ENCODE measurements around the gene GNLY.
A peak's percentile ranks its signal among the peaks of the same experiment; 100 is the strongest.

GNLY gene

DNA sequence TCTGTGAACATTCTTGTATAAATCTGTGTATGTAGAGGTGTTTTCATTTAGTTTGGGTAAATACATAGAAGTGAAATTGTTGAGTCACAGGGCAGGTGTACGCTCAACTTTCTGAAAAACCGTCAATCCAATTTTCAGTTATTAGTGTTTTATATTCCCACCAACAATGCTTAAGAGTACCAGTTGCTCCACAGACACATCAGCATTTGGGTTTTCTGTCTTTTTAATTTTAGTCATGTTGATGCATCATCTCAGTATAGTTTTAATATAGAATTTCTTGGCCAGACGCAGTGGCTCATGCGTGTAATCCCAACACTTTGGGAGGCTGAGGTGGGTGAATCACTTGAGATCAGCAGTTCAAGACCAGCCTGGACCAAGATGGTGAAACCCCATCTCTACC is 3.2 kb upstream of the GNLY start:
- peak; percentile 37 to 54 for ATAC-seq

DNA sequence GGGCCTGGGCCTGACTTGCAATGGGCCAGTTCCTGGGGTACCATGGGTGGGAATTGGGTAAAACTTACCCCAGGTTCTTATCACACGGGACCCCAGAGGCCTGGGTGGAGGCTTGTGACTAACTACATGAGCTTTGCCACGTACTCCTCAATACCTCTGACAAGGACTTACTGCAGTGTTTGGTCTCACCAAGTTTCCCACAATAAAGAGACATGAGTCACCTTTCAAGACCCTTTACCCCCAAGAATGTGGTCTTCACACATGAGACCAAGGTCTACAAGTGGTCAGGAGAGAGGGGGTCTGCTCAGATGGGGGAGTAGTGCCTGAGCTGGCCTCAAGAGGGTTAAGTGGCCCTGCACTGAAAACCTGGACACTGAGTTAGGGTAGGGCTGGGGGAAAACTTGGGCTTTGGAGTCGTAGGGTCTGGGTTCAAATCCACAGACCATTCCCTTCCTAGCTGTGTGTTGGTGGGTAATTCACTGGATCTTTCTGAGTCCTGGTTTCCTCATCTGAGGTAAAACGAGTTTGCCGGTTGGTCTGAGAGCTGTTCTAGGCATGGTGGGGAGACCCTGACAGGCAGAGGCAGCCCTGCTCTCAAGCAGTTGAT is 2.0 kb upstream of the GNLY start:
- ATAC-seq: no peak

DNA sequence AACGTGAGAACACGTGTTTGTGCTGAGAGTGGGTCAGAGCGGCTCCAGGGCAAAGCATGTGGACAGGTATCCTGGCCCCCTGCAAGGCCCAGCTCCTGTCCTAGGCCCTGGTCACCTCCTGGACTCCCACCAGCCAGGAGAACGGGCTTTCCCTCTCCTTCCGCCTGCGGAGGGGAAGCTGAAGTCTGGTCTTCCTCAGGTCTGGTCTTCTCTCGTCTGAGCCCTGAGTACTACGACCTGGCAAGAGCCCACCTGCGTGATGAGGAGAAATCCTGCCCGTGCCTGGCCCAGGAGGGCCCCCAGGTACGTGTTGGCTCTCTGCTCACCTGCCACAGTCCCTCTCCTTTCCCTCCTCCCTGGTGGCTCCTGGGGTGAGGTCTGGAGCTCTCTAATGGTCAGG is 963 bp downstream of the GNLY start:
- ATAC-seq: no peak

DNA sequence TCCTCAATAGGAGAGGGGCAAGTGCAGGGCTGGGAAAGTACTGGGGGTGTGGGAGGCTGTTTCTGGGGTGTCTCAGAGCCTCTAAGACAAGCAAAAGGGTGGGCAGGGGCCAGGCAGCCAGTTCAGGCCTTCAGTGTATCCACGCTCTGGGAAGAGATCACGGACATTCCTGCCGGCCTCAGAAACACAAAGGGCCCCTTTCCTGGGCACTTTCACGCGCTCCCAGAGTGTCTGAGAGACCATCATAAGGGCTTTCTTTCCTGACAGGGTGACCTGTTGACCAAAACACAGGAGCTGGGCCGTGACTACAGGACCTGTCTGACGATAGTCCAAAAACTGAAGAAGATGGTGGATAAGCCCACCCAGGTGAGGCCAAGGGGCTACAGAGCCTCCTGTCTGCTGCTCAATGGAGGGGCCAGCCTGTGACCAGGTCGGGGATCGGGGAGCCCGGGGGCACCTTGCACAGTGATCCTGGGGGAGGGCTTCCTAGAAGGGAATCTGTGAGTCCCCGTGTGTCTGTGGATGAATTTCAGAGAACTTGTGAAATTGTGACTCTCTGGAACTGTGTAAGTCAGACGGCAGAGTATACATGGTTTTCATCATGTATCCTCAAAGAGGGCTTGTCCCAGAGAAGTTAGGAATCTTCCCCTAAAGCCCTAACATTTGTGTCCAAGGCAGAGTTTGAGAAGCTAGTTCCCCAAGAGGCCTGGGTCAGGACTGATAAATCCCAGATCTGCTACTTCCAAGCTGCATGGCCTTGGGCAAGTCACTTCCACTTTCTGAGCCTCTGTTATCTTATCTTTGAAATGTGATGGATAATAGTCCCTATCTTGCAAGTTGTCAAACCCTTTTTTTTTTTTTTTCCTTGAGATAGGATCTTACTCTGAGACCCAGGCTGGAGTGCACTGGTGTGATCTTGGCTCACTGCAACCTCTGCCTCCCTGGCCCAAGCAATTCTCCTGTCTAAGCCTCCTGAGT is 1.8 kb downstream of the GNLY start:
- no peak for ATAC-seq

DNA sequence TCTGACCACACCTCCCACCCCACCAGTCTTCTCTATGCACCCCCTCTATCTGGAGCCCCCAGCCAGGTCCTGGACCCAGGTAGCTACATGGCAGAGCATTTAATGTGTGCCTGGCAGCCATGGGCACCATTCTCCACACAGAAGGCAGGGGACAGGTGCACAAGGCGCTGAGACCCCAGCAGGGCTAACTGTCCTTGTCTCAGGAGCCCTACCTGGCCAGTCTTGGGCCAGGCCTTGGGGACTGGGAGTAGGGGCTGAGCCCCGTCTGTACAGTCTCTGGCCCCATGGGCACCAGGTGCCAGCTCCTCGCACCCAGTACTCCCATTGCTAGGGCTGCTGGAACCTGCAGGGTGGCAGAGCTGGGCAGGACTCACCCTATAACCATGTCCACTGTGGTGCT is 2.9 kb downstream of the GNLY start:
- no peak for ATAC-seq

DNA sequence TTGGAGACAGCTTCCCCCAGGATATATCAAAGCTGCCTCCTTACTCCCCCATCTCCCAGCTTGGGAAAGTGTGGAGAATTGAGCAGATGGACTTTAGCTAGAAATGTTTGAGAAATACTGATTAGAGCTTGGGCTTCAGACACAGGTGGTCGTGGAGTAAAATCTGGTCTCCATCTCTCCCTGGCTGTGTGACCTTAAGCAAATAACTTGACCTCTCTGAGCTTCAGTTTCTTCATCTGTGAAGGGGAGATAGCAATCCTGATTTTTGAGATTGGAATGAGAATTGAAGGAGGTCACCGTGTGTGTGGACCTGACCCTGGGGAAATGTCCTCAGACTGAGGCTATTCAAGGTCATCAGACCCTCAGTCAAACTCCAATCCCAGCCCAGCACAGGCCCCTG is 3.6 kb downstream of the GNLY start:
- ATAC-seq: no peak

DNA sequence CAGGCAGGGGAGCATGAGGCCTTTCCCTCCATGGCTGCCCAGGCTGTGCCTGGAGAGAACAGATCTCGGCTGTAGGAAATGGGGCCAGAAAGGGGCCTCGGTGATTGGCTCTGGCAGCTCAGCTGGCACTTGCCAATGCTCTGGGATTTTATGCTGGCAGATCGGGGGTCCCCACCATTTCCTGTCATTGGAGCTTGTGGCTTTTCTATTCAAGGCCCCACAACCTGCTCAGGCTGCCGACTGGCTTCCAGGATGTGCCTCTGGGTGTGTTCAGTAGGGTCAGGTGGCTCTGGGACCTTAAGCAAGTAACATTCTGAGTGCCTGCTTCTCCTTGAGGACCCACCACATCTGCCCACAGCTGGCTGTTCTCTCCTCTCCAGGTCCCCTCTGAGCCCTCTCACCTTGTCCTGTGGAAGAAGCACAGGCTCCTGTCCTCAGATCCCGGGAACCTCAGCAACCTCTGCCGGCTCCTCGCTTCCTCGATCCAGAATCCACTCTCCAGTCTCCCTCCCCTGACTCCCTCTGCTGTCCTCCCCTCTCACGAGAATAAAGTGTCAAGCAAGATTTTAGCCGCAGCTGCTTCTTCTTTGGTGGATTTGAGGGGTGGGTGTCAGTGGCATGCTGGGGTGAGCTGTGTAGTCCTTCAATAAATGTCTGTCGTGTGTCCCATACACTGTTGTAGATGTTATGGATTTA is 4.2 kb downstream of the GNLY start:
- ATAC-seq: no peak

DNA sequence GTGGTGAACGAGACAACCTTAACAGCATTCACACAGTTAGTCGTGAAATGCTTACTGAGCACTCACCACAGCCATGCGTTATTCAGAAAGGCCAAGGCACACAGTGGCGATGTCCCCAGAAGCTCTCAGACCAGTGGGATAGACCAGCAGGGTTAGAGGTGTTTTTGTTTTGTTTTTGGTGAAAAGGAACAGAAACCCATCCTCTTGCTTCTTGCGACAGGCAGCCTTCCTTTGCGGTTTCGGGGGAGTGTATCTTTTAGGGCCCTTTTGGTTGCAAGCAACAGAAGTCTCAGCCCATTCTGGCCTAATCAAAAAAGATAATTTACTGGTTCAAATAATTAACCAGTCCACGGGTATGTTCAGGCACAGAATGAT is 4.7 kb downstream of the GNLY start:
- no peak for ATAC-seq

DNA sequence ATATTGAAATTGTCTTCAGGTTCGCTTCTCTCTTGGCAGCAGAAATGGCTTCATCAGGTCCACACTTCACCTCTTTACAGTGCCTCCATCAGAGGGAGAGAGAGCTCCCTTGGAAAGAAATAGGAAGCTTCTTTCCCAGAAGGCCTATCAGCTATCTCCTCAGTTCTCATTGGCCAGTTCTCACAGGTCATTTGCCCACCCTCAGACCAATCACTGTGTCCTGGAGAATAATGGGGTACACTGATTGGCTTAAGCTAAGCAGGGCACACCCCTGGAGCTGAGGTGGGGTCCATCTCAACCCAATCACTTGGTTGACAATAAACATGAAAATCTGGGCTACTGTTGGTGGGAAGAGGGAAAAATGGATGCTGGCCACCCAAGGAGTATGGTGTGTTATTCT is 5.2 kb downstream of the GNLY start:
- ATAC-seq: no peak

DNA sequence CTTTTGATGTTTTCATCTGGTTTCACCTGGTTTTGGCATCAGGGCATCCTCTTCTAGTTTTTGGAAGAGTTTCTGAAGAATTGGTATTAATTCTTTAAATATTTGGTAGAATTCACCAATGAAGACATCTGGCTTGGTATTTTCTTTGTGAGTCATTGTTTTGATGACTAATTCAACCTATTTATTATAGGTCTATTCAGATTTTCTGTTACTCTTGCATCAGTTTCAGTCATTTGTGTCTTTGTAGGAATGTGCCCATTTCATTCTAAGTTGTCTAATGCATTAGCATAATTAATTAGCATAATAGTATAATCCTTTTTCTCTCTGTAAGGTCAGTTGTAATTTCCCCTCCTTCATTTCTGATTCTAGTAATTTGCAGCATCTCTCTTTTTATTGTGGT is 8.0 kb downstream of the GNLY start:
- ATAC-seq: peak; percentile 59 to 70

DNA sequence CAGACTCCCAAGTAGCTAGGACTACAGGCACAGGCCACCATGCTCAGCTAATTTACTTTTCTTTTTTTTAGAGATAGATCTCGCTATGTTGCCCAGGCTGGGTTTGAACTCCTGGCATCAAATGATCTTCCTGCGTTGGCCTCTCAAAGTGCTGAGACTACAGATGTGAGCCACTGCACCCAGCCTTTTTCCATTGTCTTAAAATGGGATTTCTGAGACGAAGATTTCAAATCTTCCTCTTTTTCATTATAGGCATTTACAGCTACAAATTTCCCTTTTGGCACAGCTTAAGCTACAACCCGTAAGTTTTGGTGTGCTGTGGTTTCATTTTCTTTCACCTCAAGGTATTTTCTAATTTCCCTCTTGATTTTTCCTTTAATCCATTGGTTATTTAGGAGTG is 8.6 kb downstream of the GNLY start:
- ATAC-seq: no peak

DNA sequence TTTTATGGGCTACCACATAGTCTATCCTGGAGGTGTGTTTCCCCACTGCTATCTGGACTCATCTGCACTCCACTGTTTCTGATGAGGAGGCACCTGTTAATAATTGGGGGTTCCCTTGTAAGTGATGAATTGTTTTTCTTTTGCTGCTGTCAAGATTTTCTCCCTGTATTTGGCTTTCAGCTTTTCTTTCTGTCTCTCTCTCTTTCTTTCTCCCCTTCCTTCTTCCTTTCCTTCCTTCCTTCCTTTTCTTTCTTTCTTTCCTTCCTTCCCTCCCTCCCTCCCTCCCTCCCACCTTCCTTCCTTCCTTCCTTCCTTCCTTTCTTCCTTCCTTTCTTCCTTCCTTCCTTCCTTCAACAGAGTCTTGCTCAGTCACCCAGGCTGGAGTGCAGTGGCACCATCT is 9.2 kb downstream of the GNLY start:
- no peak for ATAC-seq

DNA sequence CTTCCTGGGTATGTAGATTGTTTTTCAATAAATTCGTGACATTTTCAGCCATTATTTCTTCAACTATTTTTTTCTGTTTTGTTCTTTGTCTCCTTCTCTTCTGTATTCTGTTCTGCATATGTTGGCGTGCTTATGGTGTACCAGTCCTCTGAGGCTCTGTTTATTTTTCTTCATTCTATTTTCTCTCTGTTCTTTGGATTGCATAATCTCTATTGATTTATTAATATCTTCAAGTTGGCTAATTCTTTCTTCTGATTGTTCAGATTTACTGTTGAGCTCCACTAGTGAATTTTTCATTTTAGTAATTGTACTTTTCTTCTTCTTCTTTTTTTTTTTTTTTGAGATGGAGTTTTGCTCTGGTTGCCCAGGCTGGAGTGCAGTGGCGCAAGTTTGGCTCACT is 9.9 kb downstream of the GNLY start:
- no peak for ATAC-seq

DNA sequence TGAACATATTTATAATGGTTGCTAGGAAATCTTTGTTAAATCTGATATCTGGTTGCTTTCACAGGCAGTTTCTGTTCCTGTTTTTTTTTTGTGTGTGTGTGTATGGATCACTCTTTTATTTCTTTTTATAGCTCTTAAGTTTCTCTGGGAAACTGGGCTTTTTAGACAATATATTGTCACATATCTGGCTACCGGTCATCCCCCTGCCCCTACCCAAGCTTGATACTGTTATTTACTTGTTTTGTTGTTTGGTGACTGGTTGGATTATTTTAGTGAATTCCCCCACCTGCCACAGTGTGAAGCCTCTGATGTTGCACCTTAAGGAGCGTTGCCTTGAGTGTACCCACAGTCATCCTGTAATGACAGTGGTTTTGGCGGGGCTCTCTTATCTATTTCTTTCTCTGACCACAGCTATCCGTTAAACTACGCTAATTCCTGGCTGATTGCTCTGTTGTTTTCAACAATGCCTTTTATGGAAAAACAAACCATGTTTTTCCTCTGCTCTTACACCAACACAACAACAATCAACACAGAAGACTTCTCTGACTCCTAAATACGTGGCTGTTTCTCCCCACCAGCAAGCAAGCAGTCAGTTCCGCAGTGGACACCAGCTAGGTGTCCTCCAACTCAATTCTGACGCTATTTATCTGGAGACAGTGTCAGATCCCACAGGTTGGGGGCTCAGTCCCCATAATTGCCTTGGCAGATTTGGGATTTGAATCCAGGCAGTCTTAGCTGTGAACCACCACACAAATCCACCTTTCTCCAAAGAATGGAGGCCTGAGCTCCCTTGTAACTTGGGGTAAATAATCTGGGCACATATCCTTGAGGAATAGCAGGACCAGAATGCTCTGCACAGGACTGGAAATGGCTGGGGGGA is 10.9 kb downstream of the GNLY start:
- ATAC-seq: no peak

DNA sequence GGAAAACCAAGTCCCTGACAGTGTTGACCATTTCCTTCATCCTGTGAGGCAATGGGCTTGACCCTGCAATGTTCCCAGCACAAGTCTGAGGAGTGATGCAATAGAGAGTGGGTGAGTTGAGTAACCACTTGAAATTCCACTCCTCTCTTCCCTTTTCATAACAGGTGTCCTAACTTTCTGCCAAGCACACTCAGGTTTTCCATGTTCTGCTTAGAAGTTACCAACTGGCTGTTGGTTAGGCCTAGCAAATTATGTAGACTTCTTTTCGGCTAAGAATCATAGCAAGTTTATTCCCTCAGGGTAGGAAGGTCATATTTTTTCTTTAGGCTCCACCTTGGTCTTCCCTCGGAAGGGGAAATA is 11.5 kb downstream of the GNLY start:
- ATAC-seq: no peak

DNA sequence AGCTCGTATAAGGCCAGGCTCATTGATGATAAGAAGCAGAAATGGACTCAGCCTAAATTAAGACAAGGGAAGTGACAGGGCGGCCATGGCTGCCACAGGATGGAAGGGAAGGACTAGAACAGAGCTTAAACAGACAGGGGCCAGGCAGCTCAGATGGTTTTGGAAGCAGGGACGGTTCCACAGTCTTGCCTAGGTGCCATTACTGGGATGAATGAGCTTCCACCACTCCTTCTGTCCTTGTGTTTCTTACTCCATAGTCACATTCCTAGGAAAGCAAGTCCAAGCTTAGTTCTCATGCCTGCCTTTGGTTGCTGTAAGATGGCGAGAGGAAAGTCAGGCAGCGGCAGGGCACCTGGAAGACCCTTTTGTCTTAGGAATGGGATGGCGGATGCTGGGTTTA is 11.9 kb downstream of the GNLY start:
- no peak for ATAC-seq

DNA sequence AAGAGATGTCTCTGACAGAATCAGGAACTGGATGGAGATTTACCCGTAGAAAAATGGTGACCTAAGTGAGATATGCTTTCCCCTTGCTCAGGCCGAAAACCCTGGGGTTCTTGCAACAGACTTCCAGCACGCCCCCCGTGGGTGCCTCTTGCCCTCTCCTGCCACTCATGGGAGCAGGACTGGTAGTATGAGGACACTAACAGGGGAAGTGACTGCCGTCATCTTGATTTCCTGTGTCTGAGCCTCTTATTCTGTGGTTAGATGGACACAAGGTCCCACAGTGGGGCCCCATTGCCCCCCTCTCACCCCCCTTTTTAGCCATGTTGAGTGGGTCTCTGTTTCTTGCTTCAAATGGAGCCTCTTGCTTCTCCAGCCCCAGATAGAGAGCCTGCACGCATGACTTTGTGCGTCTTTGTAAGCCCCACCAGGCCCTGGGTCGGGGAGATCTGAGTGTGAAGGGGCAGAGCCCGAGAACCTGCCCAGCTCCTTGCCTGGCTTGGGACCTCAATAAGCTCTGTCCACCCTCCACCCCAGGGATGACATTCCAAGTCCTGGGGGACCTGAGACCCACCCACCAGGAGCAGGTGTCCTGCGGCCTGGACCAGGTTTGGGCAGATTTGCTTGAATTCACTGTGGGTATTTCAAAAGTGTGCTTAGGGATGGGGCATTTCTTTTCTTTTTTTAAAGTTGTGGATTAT is 12.6 kb downstream of the GNLY start:
- no peak for ATAC-seq

DNA sequence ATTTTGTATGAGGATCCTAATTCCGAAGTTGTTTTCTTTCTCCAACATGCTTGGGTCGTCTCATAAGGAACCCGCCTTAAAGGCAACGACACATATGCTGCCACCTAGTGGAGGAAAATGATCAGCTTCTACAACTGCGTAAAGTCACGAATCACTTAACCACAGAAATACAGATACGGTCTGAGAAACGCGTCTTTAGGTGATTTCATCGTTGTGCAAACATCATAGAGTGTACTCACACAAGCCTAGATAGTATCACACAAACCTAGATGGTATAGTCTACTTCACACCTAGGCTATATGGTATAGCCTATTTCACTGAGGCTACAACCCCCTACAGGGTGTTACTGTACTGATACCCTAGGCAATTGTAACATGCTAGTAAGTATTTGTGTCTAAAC is 13.1 kb downstream of the GNLY start:
- ATAC-seq: peak; percentile 90 to 95

DNA sequence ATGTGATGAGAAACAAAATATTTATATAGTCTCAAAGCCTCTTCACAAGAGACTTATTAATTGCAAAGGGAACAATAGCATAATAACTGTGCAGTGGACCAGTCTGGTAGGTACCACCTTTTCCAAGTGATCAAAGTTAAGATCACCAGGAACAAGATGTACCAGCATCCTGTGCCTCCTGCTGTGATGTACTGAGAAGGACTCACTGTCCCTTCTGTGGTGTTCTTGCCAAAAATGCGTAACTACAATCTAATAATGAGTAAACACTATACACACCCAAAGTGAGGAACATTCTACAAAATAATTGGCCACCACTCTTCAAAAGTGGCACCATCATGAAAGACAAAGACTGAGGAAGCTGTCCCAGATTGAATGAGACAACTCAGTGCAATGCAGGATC is 14.5 kb downstream of the GNLY start:
- no peak for ATAC-seq

DNA sequence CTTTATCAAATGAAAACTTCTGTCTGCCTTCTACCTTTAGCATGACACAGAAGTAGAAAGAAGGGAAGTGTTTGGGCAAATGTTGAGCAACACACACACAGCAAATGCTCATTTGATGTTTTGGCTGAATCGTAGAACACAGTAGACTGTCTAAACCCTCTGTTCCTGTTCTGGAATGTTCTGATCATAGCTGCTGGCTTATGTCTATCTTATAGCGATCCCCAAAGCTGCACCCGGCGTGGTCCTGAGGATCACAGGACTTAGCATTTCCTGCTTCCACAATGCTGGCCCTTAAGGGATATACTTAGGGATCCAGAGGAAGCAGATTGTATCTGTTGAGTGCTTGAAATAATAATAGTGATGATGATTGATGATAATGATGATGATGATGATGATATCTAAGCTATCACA is 15.2 kb downstream of the GNLY start:
- ATAC-seq: no peak

DNA sequence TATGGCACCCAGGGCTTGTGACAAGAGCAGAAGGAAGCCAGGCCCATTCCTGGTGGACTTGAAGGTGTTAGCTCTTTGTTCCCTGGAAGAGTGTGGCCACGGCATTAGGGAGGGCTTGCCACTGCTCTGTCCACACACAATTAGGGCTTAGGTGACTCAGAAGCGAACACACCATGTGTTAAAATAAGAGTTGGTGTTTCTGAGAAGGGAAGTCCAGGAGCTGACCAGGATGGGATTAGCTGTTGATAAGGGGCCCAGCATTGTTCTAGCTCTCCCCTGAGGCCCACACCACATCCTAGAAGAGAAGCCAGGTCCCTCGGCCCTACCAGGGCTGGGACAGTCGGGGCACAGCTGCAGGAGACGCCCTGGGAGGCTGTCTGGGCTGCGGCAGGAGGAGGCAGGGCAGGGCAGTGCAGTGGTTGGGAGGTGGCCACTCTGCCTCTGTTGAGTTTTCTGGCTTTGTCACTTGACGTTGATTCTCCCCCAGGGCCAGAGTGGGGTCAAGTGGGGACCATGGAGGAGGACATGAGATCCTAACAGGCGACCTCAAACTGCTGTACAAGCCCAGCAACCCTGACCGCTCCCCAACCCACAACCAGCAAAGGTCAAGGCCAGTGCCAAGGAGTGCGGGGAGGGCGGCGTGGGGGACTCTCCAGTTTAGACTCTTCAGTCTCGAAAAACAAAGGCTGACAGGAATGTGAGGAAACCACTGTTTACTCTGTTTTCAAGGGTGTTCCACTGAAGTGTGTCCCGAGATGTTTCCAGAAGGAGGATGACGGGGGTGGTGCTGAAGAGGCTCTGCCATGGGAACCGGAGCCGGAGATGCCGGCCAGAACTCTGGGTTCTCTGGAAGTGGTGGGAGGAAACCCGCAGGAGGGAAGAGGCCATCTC is 16.8 kb downstream of the GNLY start:
- ATAC-seq: no peak
